PC-3 (cell line): ENCODE results near the gene FNDC10. TPM values are rescaled to one million over a fixed set of nuclear protein-coding genes. Genes with fewer than 3 reads are reported as not detected.

Source experiments
- ATAC-seq: fragments of 200-7000 bp; cut with Tn5 transposase; 2 replicates; pipeline ENCODE4 v1.9.1; 2020; ENCODE audit warnings: mild to moderate bottlenecking, moderate library complexity
- BruUV-seq: library from RNA; stranded (reverse); fragments of 400-500 nt; replicated peaks from 2 replicates; lab custom pipeline; 2021; lab: Mats Ljungman, UMichigan
- CTCF ChIA-PET: fragments of 300-600 bp; sonication (Branson Sonifier 250); formaldehyde crosslinking; loops from one replicate; lab custom pipeline; 2022; ENCODE audit warnings: antibody characterized with exemption; lab: Charles Lee
- POLR2A ChIA-PET: fragments of 300-600 bp; sonication (Branson Sonifier 250); formaldehyde crosslinking; loops from one replicate; lab custom pipeline; 2022; ENCODE audit warnings: antibody characterized with exemption; ENCODE audit not compliant: unreplicated experiment; lab: Charles Lee
- DNase-seq: peaks from one replicate; pipeline ENCODE4 v3.0.0-alpha.2; 2015
- H2AFZ ChIP-seq: fragments of 300-600 bp; sonication (generic); 2 replicates; pipeline ENCODE4 v1.6.0; 2016; ENCODE audit warnings: antibody characterized with exemption, low read length
- H3F3A ChIP-seq: fragments of 300-600 bp; sonication (generic); one replicate; pipeline ENCODE4 v1.6.0; 2017; ENCODE audit warnings: antibody characterized with exemption, low read length, control low read depth, mild to moderate bottlenecking; ENCODE audit not compliant: unreplicated experiment
- H3K27ac ChIP-seq: fragments of 300-600 bp; sonication (generic); 2 replicates; pipeline ENCODE4 v1.5.1; 2016; ENCODE audit warnings: mild to moderate bottlenecking, low read length
- H3K27me3 ChIP-seq: fragments of 300-600 bp; sonication (generic); 2 replicates; pipeline ENCODE4 v1.6.1; 2016; ENCODE audit warnings: low read length, mixed read lengths
- H3K36me3 ChIP-seq: fragments of 300-600 bp; sonication (generic); 2 replicates; pipeline ENCODE4 v1.6.1; 2016; ENCODE audit warnings: low read depth, mixed run types, low read length, mixed read lengths
- H3K4me1 ChIP-seq: fragments of 300-600 bp; sonication (generic); 2 replicates; pipeline ENCODE4 v1.5.1; 2016; ENCODE audit warnings: low read length; ENCODE audit not compliant: insufficient read depth
- H3K4me2 ChIP-seq: fragments of 300-600 bp; sonication (generic); 2 replicates; pipeline ENCODE4 v1.6.0; 2016; ENCODE audit warnings: low read length
- H3K4me3 ChIP-seq: fragments of 300-600 bp; sonication (generic); 2 replicates; pipeline ENCODE4 v1.5.1; 2016; ENCODE audit warnings: mild to moderate bottlenecking, low read length, mixed read lengths
- H3K79me2 ChIP-seq: fragments of 300-600 bp; sonication (generic); 2 replicates; pipeline ENCODE4 v1.6.1; 2017; ENCODE audit warnings: low read length, mixed read lengths
- H3K9ac ChIP-seq: fragments of 300-600 bp; sonication (generic); 2 replicates; pipeline ENCODE4 v1.6.0; 2016; ENCODE audit warnings: mild to moderate bottlenecking, low read length
- H3K9me2 ChIP-seq: fragments of 300-600 bp; sonication (generic); replicated peaks from 2 replicates; pipeline ENCODE4 v1.6.1; 2016; ENCODE audit warnings: mixed run types, low read length, mixed read lengths
- H3K9me3 ChIP-seq: fragments of 300-600 bp; sonication (generic); 2 replicates; pipeline ENCODE4 v1.6.1; 2016; ENCODE audit warnings: low read length, mixed read lengths
- H4K20me1 ChIP-seq: fragments of 300-600 bp; sonication (generic); 2 replicates; pipeline ENCODE4 v1.6.1; 2016; ENCODE audit warnings: low read length, mixed read lengths
- CTCF ChIP-seq: fragments of 300-600 bp; sonication (generic); conservative IDR thresholded peaks from 2 replicates; pipeline ENCODE4 v1.5.1; 2017; ENCODE audit warnings: antibody characterized with exemption, low read depth, mild to moderate bottlenecking, low read length
- EZH2 ChIP-seq: fragments of 300-600 bp; sonication (generic); IDR thresholded peaks from one replicate; pipeline ENCODE4 v1.6.1; 2017; ENCODE audit warnings: antibody characterized with exemption, mild to moderate bottlenecking, low read length; ENCODE audit not compliant: unreplicated experiment
- EZH2phosphoT487 ChIP-seq: fragments of 300-600 bp; sonication (generic); IDR thresholded peaks from 2 replicates; pipeline ENCODE4 v1.6.1; 2018; ENCODE audit warnings: mild to moderate bottlenecking, antibody characterized with exemption, low read length, borderline replicate concordance
- intact Hi-C: fragments of 100-400 bp; cut with micrococcal nuclease; formaldehyde crosslinking; loops from 2 replicates; pipeline ENCODE4 v1.9.0; 2023
- total RNA-seq: library from RNA; depleted of rRNA; stranded (reverse); fragments of >200 nt; gene quantifications from 2 replicates; pipeline ENCODE4 v1.2.3, GENCODE V29; 2014

FNDC10 gene
- total RNA-seq, 1 experiment from 2014 or later, result 8.8 TPM

GRCh38 chr1:1627261-1627828 lies 27.4 kb upstream of the FNDC10 start:
- Histone ChIP-seq H3K36me3 (no peaks in the 10 kb centered on the region), H3F3A (no peaks in the 10 kb centered on the region), H3K4me2 (no peak overlapping the region), H3K4me3 (no peak overlapping the region), H4K20me1 (no peaks in the 10 kb centered on the region; the same call in 1 of the 2 replicates), H3K9me3 (no peaks in the 10 kb centered on the region), H3K9ac (no peak overlapping the region), H3K9me2 (no peaks in the 10 kb centered on the region), H3K4me1 (peaks cover 7% of the 10 kb centered on the region; the same call in 1 of the 2 replicates), H3K79me2 (no peaks in the 10 kb centered on the region), H3K27ac (no peak overlapping the region), H3K27me3 (no peaks in the 10 kb centered on the region), H2AFZ (no peak overlapping the region)
- TF ChIP-seq EZH2 (no peak), EZH2phosphoT487 (no peak), CTCF (no peak)
- BruUV-seq, result TSS peak; percentile 36
- POLR2A ChIA-PET, result interaction anchor here (0.6 kb wide), 1 partner anchor 131 kb away, joined by 4 read pairs; no protein-coding TSS in a partner anchor
- CTCF ChIA-PET, result no interaction called here
- DNase-seq (no peak), ATAC-seq (no peak)
- intact Hi-C loops, result no loop called here

GRCh38 chr1:1626207-1627141 lies 26.5 kb upstream of the FNDC10 start:
- Histone ChIP-seq H3K9me2 (no peaks in the 10 kb centered on the region), H3K4me2 (no peak overlapping the region), H3K79me2 (no peaks in the 10 kb centered on the region), H3K9ac (no peak overlapping the region), H3K36me3 (no peaks in the 10 kb centered on the region), H3K27me3 (no peaks in the 10 kb centered on the region), H4K20me1 (no peaks in the 10 kb centered on the region; the same call in 1 of the 2 replicates), H2AFZ (no peak overlapping the region), H3K4me1 (no peaks in the 10 kb centered on the region), H3K9me3 (no peaks in the 10 kb centered on the region), H3K27ac (no peak overlapping the region), H3F3A (no peaks in the 10 kb centered on the region), H3K4me3 (no peak overlapping the region)
- TF ChIP-seq EZH2phosphoT487, result no peak
- no peak for TF ChIP-seq CTCF
- no peak for TF ChIP-seq EZH2
- BruUV-seq, result no TSS peak
- ChIA-PET POLR2A (no interaction called here), CTCF (no interaction called here)
- intact Hi-C loops, result no loop called here
- DNase-seq (no peak), ATAC-seq (no peak)

- POLR2A ChIA-PET, result no interaction called here
- H3K79me2 ChIP-seq, result no peaks in the 10 kb centered on the region
These were observed 25.9 kb upstream of the FNDC10 start for GRCh38 chr1:1625824-1626206.

More at GRCh38 chr1:1625824-1626206, 25.9 kb upstream of the FNDC10 start:
- TF ChIP-seq CTCF (no peak), EZH2phosphoT487 (no peak), EZH2 (no peak)
- Histone ChIP-seq H3K9me3 (no peaks in the 10 kb centered on the region), H3K36me3 (no peaks in the 10 kb centered on the region), H3K27ac (no peak overlapping the region), H3F3A (no peaks in the 10 kb centered on the region), H3K27me3 (no peaks in the 10 kb centered on the region), H3K4me3 (no peak overlapping the region), H3K9ac (no peak overlapping the region), H3K4me1 (no peaks in the 10 kb centered on the region), H2AFZ (no peak overlapping the region), H4K20me1 (no peaks in the 10 kb centered on the region; the same call in 1 of the 2 replicates), H3K9me2 (no peaks in the 10 kb centered on the region), H3K4me2 (no peak overlapping the region)
- no peak for ATAC-seq
- intact Hi-C loops, result no loop called here
- CTCF ChIA-PET, result no interaction called here
- BruUV-seq, result no TSS peak
- DNase-seq, result no peak
